Astrocyte (in vitro differentiated cells and primary cell): ENCODE data around the gene ISG20L2. TPM values are rescaled to one million over a fixed set of nuclear protein-coding genes. Genes with fewer than 3 reads are reported as not detected.

Experiments
- DNase-seq: peaks from one replicate; pipeline ENCODE4 v3.0.0-alpha.2; 2010; ENCODE audit warnings: low read depth
- FAIRE-seq: peaks from 2 replicates; lab custom pipeline; 2011; peaks lifted over from hg19 to GRCh38; lab: Jason Lieb, UNC
- H2AFZ ChIP-seq: 2 replicates; pipeline ENCODE4 v1.6.0; 2012; ENCODE audit warnings: low read depth, low read length, inconsistent platforms
- H3K27ac ChIP-seq: 2 replicates; pipeline ENCODE4 v1.5.1; 2011; ENCODE audit warnings: low read depth, low read length, inconsistent platforms
- H3K27me3 ChIP-seq: 2 replicates; pipeline ENCODE4 v1.6.0; 2011; ENCODE audit warnings: low read length, inconsistent platforms; ENCODE audit not compliant: insufficient read depth
- H3K36me3 ChIP-seq: 2 replicates; pipeline ENCODE4 v1.5.1; 2011; ENCODE audit warnings: low read length, inconsistent platforms; ENCODE audit not compliant: insufficient read depth
- H3K4me1 ChIP-seq: 2 replicates; pipeline ENCODE4 v1.5.1; 2011; ENCODE audit warnings: low read length, inconsistent platforms; ENCODE audit not compliant: insufficient read depth
- H3K4me2 ChIP-seq: 2 replicates; pipeline ENCODE4 v1.6.0; 2012; ENCODE audit warnings: low read length, inconsistent platforms
- H3K4me3 ChIP-seq: 2 replicates; pipeline ENCODE4 v1.5.1; 2011; ENCODE audit warnings: low read depth, mild to moderate bottlenecking, low read length, inconsistent platforms; ENCODE audit not compliant: insufficient read depth
- H3K79me2 ChIP-seq: 2 replicates; pipeline ENCODE4 v1.6.0; 2012; ENCODE audit warnings: mild to moderate bottlenecking, low read length, inconsistent platforms; ENCODE audit not compliant: insufficient read depth
- H3K9ac ChIP-seq: 2 replicates; pipeline ENCODE4 v1.6.0; 2012; ENCODE audit warnings: mild to moderate bottlenecking, low read length, inconsistent platforms
- H3K9me3 ChIP-seq: 2 replicates; pipeline ENCODE4 v1.5.1; 2012; ENCODE audit warnings: low read depth, mild to moderate bottlenecking, low read length, inconsistent platforms; ENCODE audit not compliant: insufficient read depth
- H4K20me1 ChIP-seq: 2 replicates; pipeline ENCODE4 v1.6.0; 2012; ENCODE audit warnings: low read length, inconsistent platforms; ENCODE audit not compliant: insufficient read depth
- H3K27ac Mint-ChIP-seq: one replicate; pipeline ENCODE4 v1.8.0; 2021; ENCODE audit warnings: mild to moderate bottlenecking, mixed read lengths; ENCODE audit not compliant: unreplicated experiment
- H3K27me3 Mint-ChIP-seq: one replicate; pipeline ENCODE4 v1.8.0; 2021; ENCODE audit warnings: low read depth, mixed read lengths; ENCODE audit not compliant: unreplicated experiment
- H3K36me3 Mint-ChIP-seq: one replicate; pipeline ENCODE4 v1.8.0; 2021; ENCODE audit warnings: low read depth, mixed read lengths; ENCODE audit not compliant: unreplicated experiment
- H3K4me1 Mint-ChIP-seq: one replicate; pipeline ENCODE4 v1.8.0; 2021; ENCODE audit warnings: low read depth, mixed read lengths; ENCODE audit not compliant: unreplicated experiment
- H3K4me3 Mint-ChIP-seq: one replicate; pipeline ENCODE4 v1.8.0; 2021; ENCODE audit warnings: mild to moderate bottlenecking, moderate library complexity, mixed read lengths; ENCODE audit not compliant: unreplicated experiment
- H3K9me3 Mint-ChIP-seq: one replicate; pipeline ENCODE4 v1.8.0; 2021; ENCODE audit warnings: mild to moderate bottlenecking, mixed read lengths; ENCODE audit not compliant: unreplicated experiment
- CTCF ChIP-seq: IDR thresholded peaks from 2 replicates; pipeline ENCODE4 v1.5.1; 2011; ENCODE audit warnings: low read depth, mild to moderate bottlenecking, inconsistent platforms, low read length, moderate library complexity; ENCODE audit not compliant: insufficient read depth
- EZH2 ChIP-seq: IDR thresholded peaks from 2 replicates; pipeline ENCODE4 v1.6.1; 2012; ENCODE audit warnings: mild to moderate bottlenecking, low read length, inconsistent platforms; ENCODE audit not compliant: insufficient read depth
- total RNA-seq: library from RNA; stranded (reverse); gene quantifications from 2 replicates; pipeline ENCODE4 v1.2.1, GENCODE V29; 2021

The ISG20L2 gene
- total RNA-seq, 1 donor from 2014 or later: 33.4 TPM

- H4K20me1 ChIP-seq: peaks cover 38% of the 10 kb centered on the region
- peak within 1 kb of the TSS; percentile 68 for H3K27ac Mint-ChIP-seq
- no peaks in the 10 kb centered on the region for H3K9me3 ChIP-seq
- H3K79me2 ChIP-seq: peaks cover 56% of the 10 kb centered on the region
- peak within 1 kb of the TSS; percentile 84 for H2AFZ ChIP-seq
- H3K27me3 ChIP-seq: no peaks in the 10 kb centered on the region
- peaks cover 12% of the 10 kb centered on the region for H3K4me1 ChIP-seq
- H3K27ac ChIP-seq: peak within 1 kb of the TSS; percentile 90
- H3K4me3 ChIP-seq: peak within 1 kb of the TSS; percentile 83
- no peak for TF ChIP-seq CTCF
- no peak for TF ChIP-seq EZH2
- H3K9me3 Mint-ChIP-seq: no peaks in the 10 kb centered on the region
- peak within 1 kb of the TSS; percentile 97 for H3K4me2 ChIP-seq
- no peaks in the 10 kb centered on the region for H3K27me3 Mint-ChIP-seq
- DNase-seq: peak; percentile 100
- H3K36me3 ChIP-seq: peaks cover 3% of the 10 kb centered on the region
- peaks cover 29% of the 10 kb centered on the region for H3K4me1 Mint-ChIP-seq
- peaks cover 6% of the 10 kb centered on the region for H3K36me3 Mint-ChIP-seq
- H3K4me3 Mint-ChIP-seq: no peak within 1 kb of the TSS
- peak; percentile 90 for FAIRE-seq
- peak within 1 kb of the TSS; percentile 96 for H3K9ac ChIP-seq
These were observed 38.7 kb upstream of the ISG20L2 start, which contains the start of gene PRCC for GRCh38 chr1:156767101-156767878. Gene PRCC (plus strand): TSS chr1:156767535. CDS start chr1:156767772, 237 bp downstream.

- H3K9ac ChIP-seq: peak overlapping the region; percentile 96
- Mint-ChIP-seq H3K27me3 (no peaks in the 10 kb centered on the region), H3K36me3 (peaks cover 6% of the 10 kb centered on the region), H3K4me1 (peaks cover 27% of the 10 kb centered on the region), H3K4me3 (no peak overlapping the region), H3K27ac (peak overlapping the region; percentile 68), H3K9me3 (no peaks in the 10 kb centered on the region)
- H3K79me2 ChIP-seq: peaks cover 49% of the 10 kb centered on the region
- H3K9me3 ChIP-seq: no peaks in the 10 kb centered on the region
- H3K4me3 ChIP-seq: peak overlapping the region; percentile 83
- peaks cover 31% of the 10 kb centered on the region for H4K20me1 ChIP-seq
- H3K36me3 ChIP-seq: peaks cover 3% of the 10 kb centered on the region
- peaks cover 12% of the 10 kb centered on the region for H3K4me1 ChIP-seq
- TF ChIP-seq EZH2 (no peak), CTCF (no peak)
- H3K27me3 ChIP-seq: no peaks in the 10 kb centered on the region
- H3K4me2 ChIP-seq: peak overlapping the region; percentile 97
- FAIRE-seq (no peak), DNase-seq (no peak)
- H2AFZ ChIP-seq: peak overlapping the region; percentile 84
- peak overlapping the region; percentile 90 for H3K27ac ChIP-seq
These were observed 37.9 kb upstream of the ISG20L2 start for GRCh38 chr1:156766298-156767100.
